NCI-H460 (cell line): ENCODE results near the gene MXRA5. TPM values are rescaled to one million over a fixed set of nuclear protein-coding genes. Genes with fewer than 3 reads are reported as not detected.
A peak's percentile ranks its signal among the peaks of the same experiment; 100 is the strongest.
"Not testable (repeated sequence)": the region's sequence is repeated elsewhere in the genome, so short reads cannot be mapped to it uniquely, and the experiment has no call there.

Source experiments
- DNase-seq: peaks from one replicate; pipeline ENCODE4 v3.0.0-alpha.2; 2016; ENCODE audit warnings: low read depth; ENCODE audit errors: extremely low read depth
- total RNA-seq: library from RNA; depleted of rRNA; stranded (reverse); fragments of >200 nt; shearing (Covaris generic); gene quantifications from 2 replicates; pipeline ENCODE4 v1.2.3, GENCODE V29; 2014

MXRA5 gene
- total RNA-seq, 1 experiment from 2014 or later = not detected

DNA sequence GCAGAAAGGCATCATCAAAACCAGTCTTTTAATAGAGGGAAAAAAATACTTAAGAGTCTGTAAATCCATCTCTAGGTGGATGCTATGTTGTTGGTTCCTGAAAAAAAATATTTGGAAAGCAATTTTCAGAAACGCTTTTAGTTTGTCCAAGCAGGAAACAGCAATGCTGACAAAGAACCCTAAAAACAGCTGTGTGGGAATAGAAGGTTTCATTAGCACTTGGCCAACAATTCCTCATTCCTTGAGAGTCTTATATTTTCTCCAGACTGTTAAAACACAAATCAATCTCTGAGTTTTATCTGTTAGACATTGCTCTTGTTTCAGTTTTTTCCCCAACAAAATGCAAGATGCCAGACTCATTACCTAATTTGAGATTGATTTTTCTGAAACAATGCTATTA is 6.4 kb downstream of the MXRA5 start:
- no peak for DNase-seq

GRCh38 chrX:3326681-3327080 is 19.8 kb downstream of the MXRA5 start:
- no peak for DNase-seq

DNA sequence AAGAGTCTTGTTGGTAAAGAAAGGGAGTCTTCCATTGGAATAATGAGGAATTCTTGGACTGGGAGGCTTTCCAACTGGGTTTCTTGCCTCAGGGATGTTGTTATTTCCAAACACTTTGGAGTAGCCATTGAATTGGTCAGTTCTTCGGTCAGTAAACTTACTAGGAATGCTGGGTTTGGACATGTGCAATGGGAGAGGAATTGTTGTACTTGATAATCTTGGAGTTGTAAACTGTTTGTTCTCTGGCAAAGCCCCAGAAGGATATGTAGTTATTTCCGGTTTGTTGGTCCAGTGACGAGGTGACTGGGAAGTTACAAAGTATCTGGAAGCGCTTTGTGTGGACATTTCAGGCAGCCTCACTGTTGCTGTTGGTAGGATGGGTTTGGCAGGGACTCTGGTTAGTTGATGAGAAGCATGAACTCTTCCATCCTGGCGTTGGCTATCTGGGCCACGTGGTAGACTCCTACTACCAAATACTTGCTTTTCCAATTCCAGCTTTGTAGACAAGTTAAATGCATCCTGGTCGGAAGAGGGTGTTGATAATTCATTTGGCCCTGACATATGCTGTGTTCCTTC is 25.9 kb downstream of the MXRA5 start:
- DNase-seq = no peak

DNA sequence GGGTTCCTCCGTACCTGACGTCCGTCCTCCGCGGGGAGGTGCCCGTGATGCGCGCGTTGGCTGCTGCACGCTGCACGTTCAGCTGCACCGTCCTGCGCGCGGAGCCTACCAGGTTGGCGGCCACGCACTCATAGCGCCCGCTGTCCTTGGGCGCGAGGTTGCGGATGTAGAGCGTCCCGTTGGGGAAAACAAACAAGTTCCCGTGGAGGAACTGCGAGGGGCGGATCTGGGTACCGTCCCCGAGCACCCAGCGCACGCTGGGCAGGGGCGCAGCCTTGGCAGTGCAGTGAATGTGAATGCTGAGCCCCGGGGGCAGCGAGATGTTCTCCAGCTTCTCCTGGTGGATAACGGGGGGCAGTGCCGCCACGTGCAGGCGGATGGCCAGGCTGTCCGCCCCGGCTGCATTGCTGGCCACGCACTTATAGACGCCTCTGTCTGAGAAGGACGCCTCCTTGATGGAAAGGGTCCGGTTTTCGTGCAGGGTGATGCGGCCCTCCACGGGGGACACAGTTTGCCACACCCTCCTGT is 29.2 kb downstream of the MXRA5 start:
- no peak for DNase-seq

DNA sequence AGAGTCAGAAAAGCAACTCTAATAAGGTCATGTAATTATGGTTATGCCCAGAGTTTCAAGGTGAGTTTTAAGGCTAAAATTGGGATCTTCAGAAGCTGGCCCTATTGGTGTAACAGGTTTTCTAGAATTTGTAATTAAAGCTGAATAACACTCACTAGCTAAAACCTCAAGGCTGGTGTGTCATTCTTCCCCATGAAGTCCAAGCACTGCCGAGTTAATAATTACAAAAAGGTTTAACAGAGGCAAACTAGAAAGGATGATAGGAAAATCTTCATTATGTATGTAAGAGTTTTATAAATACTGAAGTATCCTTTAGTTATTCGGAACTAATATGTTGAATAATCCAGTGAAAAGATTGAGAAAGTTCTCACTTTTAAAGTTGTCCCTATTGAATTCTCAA is 34.3 kb downstream of the MXRA5 start:
- no peak for DNase-seq

GRCh38 chrX:3307881-3308280 is 38.6 kb downstream of the MXRA5 start:
- no peak for DNase-seq

DNA sequence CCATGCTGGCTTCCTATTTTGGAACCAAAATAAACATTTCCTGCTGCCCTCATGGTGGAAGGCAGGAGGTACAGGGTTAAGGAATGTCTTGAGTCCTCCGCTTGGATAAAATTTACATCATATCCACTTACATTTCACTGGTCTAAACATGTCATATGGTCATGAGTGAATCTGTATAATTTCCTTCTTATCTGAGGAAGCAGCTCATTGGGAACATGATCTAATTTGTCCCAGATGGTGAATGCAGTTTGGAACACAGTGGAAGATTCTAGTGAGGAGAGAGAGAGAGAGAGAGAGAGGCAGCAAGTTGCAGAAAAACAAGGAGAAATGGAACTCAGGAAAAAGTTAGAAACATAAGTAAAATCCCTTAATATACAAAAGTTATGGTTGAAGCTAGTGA is 46.8 kb downstream of the MXRA5 start:
- DNase-seq = no peak

DNA sequence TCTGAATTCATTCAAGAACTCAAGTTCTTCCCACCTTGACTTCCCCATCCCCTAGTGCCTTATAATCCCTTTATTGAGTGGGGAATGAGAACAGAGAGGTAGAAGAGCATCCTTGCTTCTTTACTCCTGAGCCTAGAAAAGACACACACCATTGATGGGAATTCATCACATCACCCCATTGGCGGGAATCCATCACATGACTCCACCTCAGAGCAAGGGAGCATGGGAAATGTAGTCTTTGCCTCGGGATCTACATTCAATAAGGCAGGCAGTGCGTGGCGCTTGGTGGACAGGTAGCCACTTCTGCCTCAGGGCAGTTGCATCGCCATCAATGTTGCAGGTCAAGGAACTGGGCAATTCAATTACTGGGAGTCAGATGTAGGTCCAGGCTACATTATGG is 50.7 kb downstream of the MXRA5 start:
- peak; percentile 30 for DNase-seq

GRCh38 chrX:3293251-3293650 is 53.2 kb downstream of the MXRA5 start:
- no peak for DNase-seq

- DNase-seq = no peak
Observed at GRCh38 chrX:3290561-3290960, 55.9 kb downstream of the MXRA5 start.

DNA sequence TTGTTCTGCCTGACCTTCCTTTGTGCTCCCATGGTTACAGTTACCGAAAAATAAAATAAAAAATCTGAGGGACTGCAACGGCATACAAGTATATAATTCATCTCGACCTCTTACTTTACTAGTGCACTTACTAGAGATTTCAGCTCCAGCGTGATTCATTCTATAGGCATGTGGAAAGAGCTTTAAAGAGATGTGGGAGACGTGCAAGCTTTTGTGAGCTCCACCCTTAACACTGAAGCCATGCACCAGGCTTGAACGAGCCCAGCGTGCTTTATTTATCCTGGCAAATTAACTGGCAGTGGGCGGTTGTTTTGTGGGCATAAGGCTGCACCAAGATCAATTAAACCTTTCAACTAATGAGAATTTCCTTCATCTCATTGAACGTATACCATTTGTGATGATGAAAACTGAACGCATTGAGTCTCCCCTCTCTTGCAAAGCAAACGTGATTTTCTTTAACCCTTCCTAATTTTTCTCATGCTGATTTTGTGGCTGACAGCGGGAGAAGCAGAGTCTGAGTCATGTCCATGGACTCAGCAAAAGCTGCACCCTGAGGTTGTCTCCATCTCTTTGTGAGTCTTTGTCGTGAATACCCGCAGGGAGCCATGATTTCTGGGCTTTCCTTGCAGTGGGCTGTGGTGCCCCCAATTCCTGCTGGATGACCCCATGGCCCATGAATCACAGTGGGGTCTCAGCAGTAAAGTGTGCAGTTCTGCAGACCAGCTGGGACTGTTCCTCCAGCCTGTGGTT is 60.1 kb downstream of the MXRA5 start:
- peak; percentile 76 for DNase-seq

- DNase-seq = no peak
Observed at GRCh38 chrX:3280706-3281105, 65.7 kb downstream of the MXRA5 start.

- DNase-seq = not testable (repeated sequence)
Observed at GRCh38 chrX:3273668-3274067, 72.8 kb downstream of the MXRA5 start.

GRCh38 chrX:3271834-3272186 is 74.6 kb downstream of the MXRA5 start:
- no peak for DNase-seq

DNA sequence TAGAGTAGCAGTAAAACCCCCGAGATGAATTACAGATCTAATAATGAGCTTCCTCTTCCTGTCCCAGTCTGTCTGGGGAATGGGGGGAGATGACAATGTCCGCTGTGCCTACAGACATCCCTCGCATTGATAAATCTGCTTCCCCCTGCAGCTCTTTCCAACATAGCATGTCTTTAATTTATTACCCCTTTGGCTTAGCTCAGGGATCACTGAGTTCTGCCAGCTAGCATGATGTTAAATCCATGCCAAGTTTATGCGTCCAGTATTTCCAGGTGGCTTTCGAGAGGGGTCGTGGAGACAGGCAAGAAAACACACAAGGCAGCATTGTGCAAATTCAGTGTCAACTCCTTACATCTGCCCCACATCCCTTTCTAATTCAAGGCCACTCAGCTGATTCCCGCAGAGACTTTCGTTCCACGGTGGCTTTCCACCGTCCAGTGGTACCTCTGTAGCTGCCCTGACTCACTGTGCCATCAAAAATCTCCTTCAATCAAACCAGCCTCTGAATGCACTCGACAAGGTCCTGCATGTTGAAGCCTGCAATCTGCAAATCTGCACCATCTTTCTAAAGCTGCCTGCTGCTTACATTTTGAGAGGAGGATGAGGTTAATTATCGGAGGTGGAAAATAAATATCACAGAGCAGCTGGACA is 75.1 kb downstream of the MXRA5 start:
- no peak for DNase-seq

GRCh38 chrX:3268829-3269228 is 77.6 kb downstream of the MXRA5 start:
- DNase-seq = peak; percentile 49

DNA sequence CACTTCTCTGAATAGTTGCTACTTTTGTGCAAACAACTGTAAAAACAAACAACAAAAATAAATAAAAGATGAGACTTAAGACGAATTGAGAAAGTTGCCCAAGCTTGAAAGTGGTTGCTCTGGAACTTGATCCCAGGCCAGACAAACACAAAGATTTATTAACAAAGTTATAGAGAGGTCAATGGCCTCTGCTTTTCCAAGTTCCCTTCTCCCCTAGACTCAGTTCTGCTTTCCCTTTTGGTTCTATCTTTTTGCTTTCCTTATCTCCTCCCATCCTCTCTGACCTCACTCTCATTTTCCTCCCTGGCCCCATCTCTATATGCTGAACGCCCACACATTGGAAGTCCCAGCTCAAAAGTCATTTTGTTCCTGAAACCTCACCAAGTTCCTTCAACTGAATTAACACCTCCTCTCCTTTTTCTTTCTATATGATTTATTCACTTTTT is 82.7 kb downstream of the MXRA5 start:
- no peak for DNase-seq

- DNase-seq = peak; percentile 41
Observed at GRCh38 chrX:3262901-3263300, 83.6 kb downstream of the MXRA5 start.
